Embryonic facial prominence (tissue), 1 donor: ENCODE results near the gene FAM180A.

Source experiments
- DNase-seq: peaks from one replicate; pipeline ENCODE4 v3.0.0-alpha.2; 2016; ENCODE audit errors: extremely low spot score

Gene FAM180A

DNA sequence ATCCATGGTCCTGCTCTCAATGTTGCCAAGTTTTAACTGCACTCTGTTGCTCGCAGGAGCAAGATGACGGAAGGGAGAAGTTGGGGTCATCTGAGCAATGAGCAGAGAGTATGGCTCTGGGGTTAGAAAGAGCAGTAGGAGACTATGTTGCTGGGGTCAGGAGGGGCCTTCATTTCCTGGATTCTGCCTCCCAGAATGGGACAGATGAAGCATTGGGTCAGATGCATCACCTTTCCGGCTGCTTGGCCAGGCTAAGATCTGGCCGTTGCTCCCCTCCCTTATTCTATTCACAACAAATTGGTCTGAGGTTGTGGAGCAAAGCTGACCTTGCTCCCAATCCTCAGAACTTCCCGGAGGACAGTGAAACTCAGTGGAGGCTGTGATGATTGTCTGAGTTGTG, 63.9 kb downstream of the FAM180A start:
- no peak for DNase-seq

- no peak for DNase-seq
Measured at GRCh38 chr7:135684136-135684535, 64.5 kb downstream of the FAM180A start.

- no peak for DNase-seq
Measured at GRCh38 chr7:135683609-135684008, 65.0 kb downstream of the FAM180A start.

GRCh38 chr7:135682191-135682590, 66.4 kb downstream of the FAM180A start:
- DNase-seq = no peak

DNA sequence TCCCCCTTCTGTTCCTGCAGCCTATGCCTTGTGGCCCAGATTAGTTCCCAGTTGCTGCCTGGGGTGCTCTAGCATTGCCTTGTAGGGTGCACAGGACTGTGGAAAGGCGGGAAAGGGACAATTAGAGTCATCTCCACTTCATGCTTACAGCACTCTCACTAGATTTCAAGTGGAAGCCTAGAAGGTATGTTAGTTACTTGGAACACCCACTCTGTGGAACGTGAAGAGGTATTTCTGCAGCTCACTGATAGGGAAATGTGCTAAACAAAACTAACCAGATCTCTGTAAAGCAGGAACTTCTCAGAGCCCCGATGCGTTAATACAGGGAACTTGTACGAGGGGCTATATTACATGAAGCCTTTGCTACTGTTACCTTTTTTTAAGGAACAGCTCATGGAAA, 66.9 kb downstream of the FAM180A start:
- no peak for DNase-seq
